Measurements from ENCODE around the gene PDE9A.

The PDE9A gene

DNA sequence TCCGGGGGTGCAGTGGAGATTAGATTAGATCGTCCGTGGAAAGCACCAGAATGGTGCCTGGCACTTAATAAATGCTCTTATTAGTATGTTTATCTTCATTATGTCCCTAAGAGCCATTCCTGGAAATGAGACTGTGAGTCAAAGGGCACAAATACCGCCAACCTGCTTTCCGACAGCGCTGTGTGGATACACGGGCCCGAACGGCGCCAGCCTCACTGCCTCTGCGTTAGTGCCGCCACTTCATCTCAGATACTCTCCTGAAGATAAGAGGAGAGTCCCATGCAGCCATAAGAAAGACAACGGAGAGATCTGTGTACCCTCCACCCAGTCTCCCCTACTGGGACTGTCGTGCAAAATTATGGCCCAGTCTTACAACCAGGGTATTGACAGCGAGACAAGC is 22.0 kb downstream of the PDE9A start:
- no peaks in the 10 kb centered on the region for H3K9me3 ChIP-seq (ENCODE audit: control insufficient read depth, insufficient read depth, low read length)
- H3K36me3 ChIP-seq (ENCODE audit: insufficient read depth, low read length), result peaks cover 1% of the 10 kb centered on the region; the same call in 1 of the 2 replicates
- peaks cover 26% of the 10 kb centered on the region for H3K4me1 ChIP-seq (ENCODE audit: insufficient read depth, low read length)
- H3K9ac ChIP-seq (ENCODE audit: low read depth, low read length), result no peak overlapping the region

DNA sequence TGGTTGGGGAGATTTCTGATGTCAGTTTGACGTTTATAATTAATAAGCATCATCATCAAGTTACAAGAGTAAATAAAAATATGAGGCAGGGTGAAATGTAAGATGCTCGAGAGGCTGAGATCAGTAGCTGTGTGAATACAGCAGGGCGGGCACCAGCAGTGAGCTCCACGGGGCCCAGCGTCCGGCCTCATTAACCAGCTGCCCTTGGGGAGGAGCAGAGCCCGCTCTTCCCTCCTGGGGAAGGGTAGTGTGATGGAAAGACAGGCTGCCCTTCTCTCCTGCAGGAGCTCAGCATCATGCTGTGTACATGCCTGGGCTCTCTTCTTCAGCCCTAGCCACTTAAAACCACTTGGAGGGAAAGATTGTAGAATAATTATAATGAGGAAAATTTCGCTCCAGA is 23.4 kb downstream of the PDE9A start:
- Histone ChIP-seq H3K9ac (ENCODE audit: low read depth, low read length) (no peak overlapping the region), H3K36me3 (ENCODE audit: insufficient read depth, low read length) (no peaks in the 10 kb centered on the region), H3K9me3 (ENCODE audit: control insufficient read depth, insufficient read depth, low read length) (no peaks in the 10 kb centered on the region), H3K4me1 (ENCODE audit: insufficient read depth, low read length) (peaks cover 26% of the 10 kb centered on the region)

DNA sequence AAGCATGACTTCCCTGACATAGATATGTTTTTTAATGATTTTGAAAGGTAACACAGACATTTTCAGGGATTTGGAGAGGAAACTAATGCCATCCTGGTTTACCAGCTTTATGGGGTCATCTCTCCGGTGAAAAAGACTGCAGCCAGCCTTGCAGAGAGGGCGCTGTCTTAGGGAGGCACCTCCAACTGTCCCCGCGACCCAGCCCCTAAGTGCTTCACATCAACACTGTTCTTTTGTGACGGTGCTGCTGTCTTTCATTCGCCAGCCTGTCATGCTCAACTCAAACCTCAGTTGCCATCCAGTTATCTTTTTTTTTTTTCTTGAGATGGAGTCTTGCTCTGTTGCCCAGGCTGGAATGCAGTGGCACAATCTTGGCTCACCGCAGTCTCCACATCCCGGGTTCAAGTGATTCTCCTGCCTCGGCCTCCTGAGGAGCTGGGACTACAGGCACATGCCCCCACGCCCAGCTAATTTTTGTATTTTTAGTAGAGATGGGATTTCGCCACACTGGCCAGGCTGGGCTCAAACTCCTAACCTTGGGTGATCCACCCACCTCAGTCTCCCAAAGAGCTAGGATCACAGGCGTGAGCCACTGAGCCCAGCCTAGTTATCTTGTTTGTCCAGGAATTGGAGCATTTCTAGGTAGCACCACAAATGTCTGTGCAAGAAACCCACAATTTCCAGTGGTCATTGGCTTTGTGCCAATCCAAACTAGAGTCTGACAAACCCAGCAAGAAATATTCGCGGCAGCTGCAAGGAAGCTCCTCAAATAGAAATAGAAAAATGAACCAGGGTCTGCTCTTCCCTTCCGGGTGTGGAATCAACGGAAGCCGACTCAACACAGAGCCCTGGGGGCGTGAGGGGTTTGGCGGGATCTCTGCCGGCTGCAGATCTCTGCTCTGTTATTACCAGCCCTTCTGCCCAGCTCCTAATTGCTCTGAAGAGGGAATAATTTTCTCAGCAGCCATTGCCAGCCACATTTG is 24.2 kb downstream of the PDE9A start:
- H3K9me3 ChIP-seq (ENCODE audit: control insufficient read depth, insufficient read depth, low read length), result no peaks in the 10 kb centered on the region
- H3K9ac ChIP-seq (ENCODE audit: low read depth, low read length), result no peak overlapping the region
- H3K36me3 ChIP-seq (ENCODE audit: insufficient read depth, low read length), result no peaks in the 10 kb centered on the region
- peaks cover 20% of the 10 kb centered on the region for H3K4me1 ChIP-seq (ENCODE audit: insufficient read depth, low read length)

DNA sequence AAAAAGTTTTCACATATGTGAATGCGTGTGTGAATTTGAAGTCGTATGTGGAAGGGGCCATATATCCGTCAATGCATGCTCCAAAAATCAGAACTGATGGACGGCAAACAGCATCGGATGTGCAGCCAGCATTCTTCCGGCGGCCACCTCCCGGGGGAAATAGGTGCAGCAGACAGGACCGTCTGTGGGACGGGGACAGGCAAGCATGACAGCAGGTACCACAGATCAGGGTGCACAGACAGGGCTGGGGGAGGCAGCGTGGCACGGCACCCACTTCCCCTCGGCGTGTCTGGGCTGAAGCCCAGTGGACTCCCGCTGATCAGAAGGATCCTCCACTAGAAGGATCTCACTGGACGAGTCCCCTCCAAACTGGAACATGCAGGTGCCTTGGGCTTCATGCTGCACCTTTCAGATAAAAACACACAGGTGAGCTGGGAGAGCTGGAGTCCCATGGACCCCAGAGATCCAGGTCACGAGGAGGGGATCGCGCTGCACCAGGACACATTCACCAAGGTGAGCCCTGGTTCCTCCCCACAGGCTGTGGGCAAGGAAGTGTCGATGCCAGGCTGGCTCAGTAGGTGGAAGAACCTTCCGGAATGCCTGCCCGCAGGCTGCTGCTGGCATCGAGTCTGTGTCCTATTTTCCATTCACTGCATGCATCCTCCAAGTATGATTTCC is 25.3 kb downstream of the PDE9A start:
- Histone ChIP-seq H3K36me3 (ENCODE audit: insufficient read depth, low read length) (no peaks in the 10 kb centered on the region), H3K4me1 (ENCODE audit: insufficient read depth, low read length) (peaks cover 18% of the 10 kb centered on the region)

DNA sequence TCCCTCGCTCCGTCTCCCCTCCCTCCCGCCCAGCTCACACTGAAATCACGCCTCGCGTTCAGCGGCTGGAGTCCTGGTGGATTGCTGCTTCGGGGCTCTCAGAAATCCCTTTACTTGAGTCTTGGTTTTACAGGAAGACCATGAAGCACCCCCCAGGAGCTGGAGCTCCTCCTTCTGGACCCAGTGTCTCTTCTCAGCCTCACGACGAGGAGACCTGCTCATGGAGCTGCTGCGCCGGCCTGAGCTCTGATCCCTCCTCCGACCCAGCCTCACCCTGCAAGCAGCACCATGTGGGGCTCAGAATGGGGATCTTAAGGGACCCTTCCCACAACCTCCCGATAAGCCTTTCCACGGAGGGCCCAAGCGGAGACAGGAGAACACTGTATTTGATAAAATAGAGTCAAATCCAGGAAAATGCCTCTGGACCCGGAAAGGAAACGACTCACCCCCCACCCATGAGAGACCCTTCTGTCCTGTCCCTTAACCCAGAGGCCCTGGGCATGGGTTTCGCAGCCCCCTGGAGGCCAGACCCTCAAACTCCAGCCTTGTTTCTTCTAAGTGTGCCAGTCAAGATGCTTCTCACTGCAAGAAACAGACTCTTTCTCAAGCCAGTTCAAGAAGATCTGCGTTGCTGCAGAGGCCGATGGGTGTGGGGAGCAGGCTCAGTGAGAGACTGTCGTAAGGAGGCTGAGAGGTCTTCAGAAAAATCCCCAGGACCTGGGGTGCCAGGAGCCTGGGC is 26.1 kb downstream of the PDE9A start:
- H3K36me3 ChIP-seq (ENCODE audit: insufficient read depth, low read length), result no peaks in the 10 kb centered on the region
- no peak overlapping the region for H3K9ac ChIP-seq (ENCODE audit: low read depth, low read length)
- H3K4me1 ChIP-seq (ENCODE audit: insufficient read depth, low read length), result peaks cover 11% of the 10 kb centered on the region
- H3K9me3 ChIP-seq (ENCODE audit: control insufficient read depth, insufficient read depth, low read length), result no peaks in the 10 kb centered on the region

More for the DNA sequence above, 25.3 kb downstream of the PDE9A start:
- Histone ChIP-seq H3K9ac (ENCODE audit: low read depth, low read length) (no peak overlapping the region), H3K9me3 (ENCODE audit: control insufficient read depth, insufficient read depth, low read length) (no peaks in the 10 kb centered on the region)

DNA sequence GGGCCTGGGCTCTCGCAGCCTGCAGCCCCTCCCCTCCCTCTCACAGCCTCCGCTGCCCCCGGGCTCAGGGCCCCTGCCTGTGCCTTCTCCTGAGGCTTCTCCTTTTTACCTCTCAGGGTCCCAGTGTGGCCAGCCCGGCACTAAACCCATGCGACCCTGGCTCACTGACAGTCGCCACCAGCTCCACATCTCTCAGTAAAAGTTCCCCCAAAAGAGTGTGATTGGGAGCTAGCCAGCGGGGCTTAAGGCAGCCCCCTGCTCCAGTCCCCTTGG is 26.6 kb downstream of the PDE9A start:
- Histone ChIP-seq H3K36me3 (ENCODE audit: insufficient read depth, low read length) (no peaks in the 10 kb centered on the region), H3K4me1 (ENCODE audit: insufficient read depth, low read length) (peaks cover 6% of the 10 kb centered on the region), H3K9me3 (ENCODE audit: control insufficient read depth, insufficient read depth, low read length) (no peaks in the 10 kb centered on the region), H3K9ac (ENCODE audit: low read depth, low read length) (no peak overlapping the region)

DNA sequence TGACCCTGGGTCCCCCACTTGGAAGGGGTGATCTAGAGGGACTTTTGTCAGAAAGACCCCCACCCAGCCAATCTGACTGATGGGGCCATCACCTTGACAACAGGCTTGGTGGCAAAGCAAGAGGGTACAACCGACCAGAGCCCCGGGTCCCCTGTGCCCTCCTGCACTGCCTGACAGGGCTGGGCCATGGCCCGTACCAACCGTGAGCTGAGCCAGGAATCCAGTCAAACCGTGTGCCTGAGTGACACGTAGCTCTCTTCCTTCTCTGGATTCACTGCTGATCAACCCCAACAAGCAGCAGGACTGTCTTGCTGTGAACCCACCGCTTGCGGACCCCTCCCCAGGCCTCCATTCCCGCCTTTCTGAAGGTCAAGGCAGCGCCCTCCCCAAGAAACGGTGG is 27.0 kb downstream of the PDE9A start:
- Histone ChIP-seq H3K4me1 (ENCODE audit: insufficient read depth, low read length) (0 out of 2 replicates have a peak, but pooled peaks cover 5% of the 10 kb centered on the region), H3K9me3 (ENCODE audit: control insufficient read depth, insufficient read depth, low read length) (no peaks in the 10 kb centered on the region), H3K36me3 (ENCODE audit: insufficient read depth, low read length) (no peaks in the 10 kb centered on the region), H3K9ac (ENCODE audit: low read depth, low read length) (no peak overlapping the region)

DNA sequence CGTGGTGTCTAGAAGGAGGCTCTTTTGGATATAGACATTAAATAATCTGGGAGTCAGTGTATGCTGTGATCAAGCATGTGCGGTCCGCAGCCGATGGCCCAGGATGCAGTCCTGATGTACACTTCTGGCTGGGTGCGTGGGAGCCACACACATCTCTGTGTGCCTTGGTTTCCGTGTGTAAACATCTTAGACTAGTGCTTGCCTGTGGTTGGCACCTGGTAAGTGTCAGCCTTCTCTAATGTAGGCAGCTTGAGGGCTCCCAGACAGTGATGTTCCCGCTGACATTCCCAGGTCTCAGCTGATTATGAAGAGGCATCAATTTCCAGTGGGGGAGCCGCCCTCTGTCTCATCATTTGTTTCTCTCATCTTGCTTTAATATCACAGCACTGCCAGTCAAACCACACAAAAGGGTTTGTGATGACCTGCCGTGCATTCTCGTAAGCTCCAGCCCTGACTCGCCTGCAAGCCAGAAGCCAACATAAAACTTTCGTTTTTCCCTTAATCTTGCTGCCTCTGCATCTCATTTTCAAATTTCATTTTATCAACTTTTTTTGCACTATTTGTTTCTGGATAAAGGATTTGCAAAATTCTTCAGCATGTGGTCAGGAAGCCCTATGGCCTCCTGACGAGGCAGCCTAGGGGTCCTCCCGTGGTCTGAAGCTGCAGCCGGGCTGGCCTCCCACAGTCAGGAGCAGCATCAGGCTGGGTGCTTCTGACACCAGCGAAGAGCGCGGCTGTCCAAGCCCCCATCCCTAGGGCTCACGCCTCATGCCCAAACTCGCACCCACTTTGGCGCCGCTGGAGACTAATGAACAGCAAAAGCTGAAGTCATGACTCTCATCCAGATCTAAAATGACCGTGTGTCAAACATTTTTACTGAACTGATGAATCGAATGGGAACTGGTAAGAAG is 28.1 kb downstream of the PDE9A start:
- H3K9ac ChIP-seq (ENCODE audit: low read depth, low read length), result no peak overlapping the region
- H3K4me1 ChIP-seq (ENCODE audit: insufficient read depth, low read length), result 0 out of 2 replicates have a peak, but pooled peaks cover 5% of the 10 kb centered on the region
- H3K36me3 ChIP-seq (ENCODE audit: insufficient read depth, low read length), result no peaks in the 10 kb centered on the region
- H3K9me3 ChIP-seq (ENCODE audit: control insufficient read depth, insufficient read depth, low read length), result no peaks in the 10 kb centered on the region

DNA sequence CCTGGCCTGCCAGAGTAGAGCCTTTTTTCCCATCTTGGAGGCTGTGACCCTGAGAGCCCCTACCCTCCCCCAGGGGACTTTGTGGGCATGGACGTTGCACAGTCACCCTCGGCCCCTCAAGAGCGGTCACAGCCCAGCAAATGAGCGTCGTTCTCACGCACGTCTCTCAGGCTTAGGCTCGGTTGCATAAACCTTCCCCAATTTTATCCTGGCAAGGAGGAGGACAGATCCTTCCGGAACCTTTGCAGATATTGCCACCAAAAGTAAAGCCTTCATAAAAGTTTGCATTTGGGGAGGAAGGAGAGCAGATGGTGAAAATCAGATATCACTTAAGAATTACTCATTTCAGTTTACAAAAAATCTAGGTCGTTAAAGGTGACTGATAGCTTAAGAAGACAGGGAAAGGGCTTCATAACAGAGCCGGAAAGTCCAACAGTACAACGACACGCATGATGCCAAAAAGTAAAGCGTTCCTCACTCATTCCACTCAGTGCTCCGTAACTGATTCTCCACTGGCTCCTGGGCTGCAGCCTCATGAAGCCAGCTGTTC is 29.3 kb downstream of the PDE9A start:
- no peak overlapping the region for H3K9ac ChIP-seq (ENCODE audit: low read depth, low read length)
- H3K4me1 ChIP-seq (ENCODE audit: insufficient read depth, low read length), result 0 out of 2 replicates have a peak, but pooled peaks cover 5% of the 10 kb centered on the region
- H3K9me3 ChIP-seq (ENCODE audit: control insufficient read depth, insufficient read depth, low read length), result no peaks in the 10 kb centered on the region
- H3K36me3 ChIP-seq (ENCODE audit: insufficient read depth, low read length), result no peaks in the 10 kb centered on the region

DNA sequence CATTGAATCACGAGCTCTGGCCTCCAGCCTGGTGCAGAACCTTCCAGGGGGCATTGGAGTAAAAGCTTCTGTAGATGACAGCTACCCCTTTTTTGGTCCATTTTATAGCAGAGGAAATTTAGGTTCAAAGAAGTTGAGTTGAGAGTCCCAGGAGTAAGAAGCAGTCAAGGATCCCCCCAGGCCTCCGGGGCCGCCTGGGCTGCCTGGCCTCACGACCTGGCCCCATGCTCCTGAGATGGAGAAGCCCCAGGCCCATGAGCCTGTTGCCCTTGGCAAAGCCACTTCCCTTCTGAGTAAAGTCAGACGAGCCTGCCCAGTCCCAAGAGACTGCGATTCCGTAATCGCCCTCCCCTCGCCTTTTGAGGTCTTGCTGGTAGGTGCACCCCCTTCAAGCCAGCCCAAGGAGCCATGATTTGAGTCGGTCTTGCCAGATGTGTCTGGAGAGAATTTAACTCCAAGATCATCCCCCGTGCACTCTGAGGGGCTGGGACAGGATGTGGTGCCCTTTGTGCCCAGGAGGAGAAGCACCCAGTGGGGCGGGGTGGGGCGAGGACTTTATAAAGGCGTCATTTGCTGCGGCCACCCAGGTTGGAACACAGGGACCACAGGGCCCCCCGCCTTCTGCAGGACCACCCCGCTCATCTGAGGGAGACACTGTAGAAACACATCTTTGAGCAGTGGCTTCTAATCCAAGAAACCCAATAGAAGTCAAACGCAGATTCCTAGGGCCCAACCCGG is 30.1 kb downstream of the PDE9A start:
- H3K36me3 ChIP-seq (ENCODE audit: insufficient read depth, low read length), result no peaks in the 10 kb centered on the region
- no peaks in the 10 kb centered on the region for H3K9me3 ChIP-seq (ENCODE audit: control insufficient read depth, insufficient read depth, low read length)
- 0 out of 2 replicates have a peak, but pooled peaks cover 5% of the 10 kb centered on the region for H3K4me1 ChIP-seq (ENCODE audit: insufficient read depth, low read length)
- H3K9ac ChIP-seq (ENCODE audit: low read depth, low read length), result no peak overlapping the region

DNA sequence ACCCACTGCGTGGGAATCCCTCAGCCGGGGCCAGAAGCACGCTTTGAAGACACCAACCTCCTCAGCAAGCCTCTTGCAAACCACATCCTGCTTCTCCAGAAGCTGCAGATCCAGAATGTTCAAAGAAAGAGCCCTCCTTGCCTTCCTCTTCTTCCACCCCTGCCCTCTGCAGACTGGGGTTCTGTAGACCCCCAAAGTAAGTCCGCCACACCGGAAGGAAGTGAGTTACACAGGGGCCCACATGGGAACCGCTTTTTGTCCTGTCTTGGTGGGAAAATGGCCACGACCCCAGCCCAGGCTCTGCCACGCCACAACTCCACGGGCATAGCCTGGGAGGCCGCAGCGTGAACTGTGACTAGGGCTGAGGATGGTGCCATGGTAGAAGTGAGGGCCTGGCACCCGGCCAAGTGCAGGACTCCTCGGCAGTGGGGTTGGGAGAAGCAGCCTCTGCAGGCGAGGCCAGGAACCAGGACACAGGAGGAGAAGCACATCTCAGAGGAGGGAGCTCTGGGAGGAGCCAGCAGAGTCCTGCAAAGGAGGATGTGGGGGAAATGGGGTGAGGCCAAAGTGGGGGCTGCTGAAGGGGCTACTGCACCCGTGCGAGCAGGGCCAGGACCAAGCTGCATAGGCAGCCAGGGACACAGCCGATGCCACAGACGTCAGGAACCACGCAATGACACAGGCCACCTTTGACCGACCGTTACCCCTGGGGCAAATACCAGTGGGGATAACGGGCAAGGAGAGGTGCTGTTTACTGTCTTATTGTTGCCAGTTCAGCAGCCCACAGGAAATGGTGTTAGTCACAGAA is 30.9 kb downstream of the PDE9A start:
- Histone ChIP-seq H3K36me3 (ENCODE audit: insufficient read depth, low read length) (no peaks in the 10 kb centered on the region; the same call in 1 of the 2 replicates), H3K9me3 (ENCODE audit: control insufficient read depth, insufficient read depth, low read length) (no peaks in the 10 kb centered on the region), H3K9ac (ENCODE audit: low read depth, low read length) (no peak overlapping the region), H3K4me1 (ENCODE audit: insufficient read depth, low read length) (0 out of 2 replicates have a peak, but pooled peaks cover 3% of the 10 kb centered on the region)

DNA sequence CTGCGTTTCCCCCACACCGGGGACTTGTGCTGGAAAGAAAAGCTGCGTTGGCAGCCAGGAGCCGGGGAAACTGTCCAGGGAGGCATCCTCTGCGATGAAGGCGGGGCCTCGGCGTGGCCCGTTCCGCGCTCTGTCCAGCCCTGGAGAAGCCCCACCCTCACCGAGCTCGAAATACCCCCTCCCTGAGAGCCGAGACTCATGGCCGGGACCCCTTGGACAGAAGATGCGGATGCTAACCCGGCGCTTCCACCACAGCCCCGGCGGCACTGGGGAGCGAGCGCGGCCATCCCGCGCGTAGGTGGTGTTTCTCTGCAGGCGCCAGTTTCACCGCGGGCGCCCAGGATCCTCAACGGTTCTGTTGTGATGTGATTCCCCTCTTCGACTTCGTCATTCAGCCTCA is 31.6 kb downstream of the PDE9A start:
- H3K9ac ChIP-seq (ENCODE audit: low read depth, low read length), result no peak overlapping the region
- no peaks in the 10 kb centered on the region; the same call in 1 of the 2 replicates for H3K36me3 ChIP-seq (ENCODE audit: insufficient read depth, low read length)
- H3K9me3 ChIP-seq (ENCODE audit: control insufficient read depth, insufficient read depth, low read length), result no peaks in the 10 kb centered on the region
- H3K4me1 ChIP-seq (ENCODE audit: insufficient read depth, low read length), result no peaks in the 10 kb centered on the region

Data from ES-I3 (cell line).